GM23248 (cell line): ENCODE measurements around the gene PTPN6.

Experiments used
- EZH2 ChIP-seq: fragments of 200-600 bp; sonication (generic); IDR thresholded peaks from 2 replicates; pipeline ENCODE4 v1.6.1; 2018; ENCODE audit warnings: antibody characterized with exemption, mild to moderate bottlenecking; ENCODE audit not compliant: insufficient read depth, poor library complexity, severe bottlenecking
- EZH2phosphoT487 ChIP-seq: fragments of 200-600 bp; sonication (generic); IDR thresholded peaks from 2 replicates; pipeline ENCODE4 v1.6.1; 2018; ENCODE audit warnings: antibody characterized with exemption, moderate library complexity, mild to moderate bottlenecking, low read depth; ENCODE audit not compliant: insufficient read depth

DNA sequence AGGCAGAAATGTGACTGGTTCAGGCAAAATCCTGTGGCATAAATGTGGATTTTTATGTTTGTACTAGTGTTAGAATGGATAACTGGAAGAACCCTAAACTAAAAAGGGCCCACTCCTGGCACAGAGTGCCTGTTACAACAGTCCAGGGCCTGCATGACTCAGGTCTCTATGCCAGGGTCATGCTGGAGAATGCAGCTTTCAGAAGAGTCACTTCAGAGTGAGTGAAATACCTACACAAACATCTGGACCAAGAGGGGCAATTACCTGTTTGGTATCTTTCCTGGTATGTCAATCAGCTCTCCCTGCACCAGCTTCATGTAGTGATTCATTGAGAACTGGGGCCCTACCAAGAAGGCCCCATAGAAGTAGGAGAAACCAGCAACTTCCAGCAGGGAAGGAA, 29.6 kb downstream of the PTPN6 start:
- TF ChIP-seq EZH2, result no peak
- TF ChIP-seq EZH2phosphoT487, result no peak
